AG09319 (cell line): ENCODE results near the gene KIRREL3.

ENCODE experiments used
- DNase-seq: peaks from one replicate; pipeline ENCODE4 v3.0.0-alpha.2; 2010; ENCODE audit warnings: low read depth; ENCODE audit errors: extremely low read depth
- TF ChIP-seq, protein P1 (sequence below): IDR thresholded peaks from 2 replicates; pipeline ENCODE4 v1.5.1; 2011; ENCODE audit warnings: low read depth, mild to moderate bottlenecking, inconsistent platforms, low read length, moderate library complexity

KIRREL3 gene

GRCh38 chr11:127000981-127001380 lies 411 bp upstream of the KIRREL3 start:
- TF ChIP-seq, protein P1, sequence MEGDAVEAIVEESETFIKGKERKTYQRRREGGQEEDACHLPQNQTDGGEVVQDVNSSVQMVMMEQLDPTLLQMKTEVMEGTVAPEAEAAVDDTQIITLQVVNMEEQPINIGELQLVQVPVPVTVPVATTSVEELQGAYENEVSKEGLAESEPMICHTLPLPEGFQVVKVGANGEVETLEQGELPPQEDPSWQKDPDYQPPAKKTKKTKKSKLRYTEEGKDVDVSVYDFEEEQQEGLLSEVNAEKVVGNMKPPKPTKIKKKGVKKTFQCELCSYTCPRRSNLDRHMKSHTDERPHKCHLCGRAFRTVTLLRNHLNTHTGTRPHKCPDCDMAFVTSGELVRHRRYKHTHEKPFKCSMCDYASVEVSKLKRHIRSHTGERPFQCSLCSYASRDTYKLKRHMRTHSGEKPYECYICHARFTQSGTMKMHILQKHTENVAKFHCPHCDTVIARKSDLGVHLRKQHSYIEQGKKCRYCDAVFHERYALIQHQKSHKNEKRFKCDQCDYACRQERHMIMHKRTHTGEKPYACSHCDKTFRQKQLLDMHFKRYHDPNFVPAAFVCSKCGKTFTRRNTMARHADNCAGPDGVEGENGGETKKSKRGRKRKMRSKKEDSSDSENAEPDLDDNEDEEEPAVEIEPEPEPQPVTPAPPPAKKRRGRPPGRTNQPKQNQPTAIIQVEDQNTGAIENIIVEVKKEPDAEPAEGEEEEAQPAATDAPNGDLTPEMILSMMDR, result no peak
- DNase-seq, result no peak

DNA sequence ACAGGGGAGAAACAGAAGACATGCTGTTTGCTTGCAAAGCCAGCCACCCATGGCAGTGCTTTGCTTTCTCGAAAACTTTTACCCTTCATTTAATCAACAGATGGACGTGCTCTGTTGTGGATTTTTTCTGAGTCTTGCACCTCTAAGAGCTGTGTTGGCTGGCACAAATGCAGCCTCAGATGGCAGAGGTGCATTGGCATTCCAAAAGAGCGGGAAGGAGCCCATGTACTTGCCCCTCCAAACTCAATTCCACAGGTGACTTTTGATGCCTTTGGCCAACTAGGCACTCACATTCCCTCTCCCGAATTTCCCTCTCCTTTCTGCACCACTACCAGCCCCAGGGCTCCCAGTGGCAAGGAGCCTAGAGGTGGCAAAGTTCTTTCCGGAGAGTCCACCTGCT lies 1.2 kb downstream of the KIRREL3 start:
- TF ChIP-seq, protein P1, result no peak
- no peak for DNase-seq

GRCh38 chr11:126997641-126998040 lies 2.9 kb downstream of the KIRREL3 start:
- DNase-seq, result no peak
- TF ChIP-seq, protein P1, result no peak

- DNase-seq, result no peak
- TF ChIP-seq, protein P1, result no peak
These were observed 3.4 kb downstream of the KIRREL3 start for GRCh38 chr11:126997196-126997595.

- no peak for DNase-seq
- TF ChIP-seq, protein P1, result no peak
These were observed 4.3 kb downstream of the KIRREL3 start for GRCh38 chr11:126996036-126996804.

- TF ChIP-seq, protein P1, result no peak
- no peak for DNase-seq
These were observed 7.0 kb downstream of the KIRREL3 start for GRCh38 chr11:126993599-126993998.

- no peak for DNase-seq
- TF ChIP-seq, protein P1, result no peak
These were observed 7.8 kb downstream of the KIRREL3 start for GRCh38 chr11:126992804-126993111.
